Measurements from ENCODE around the gene ZC3H14. TPM values are rescaled to one million over a fixed set of nuclear protein-coding genes. Genes with fewer than 3 reads are reported as not detected.

The ZC3H14 gene
- polyA plus RNA-seq, 6 donors from 2014 or later: 31.9 to 52.2 (median 42.4) TPM

- no peaks in the 10 kb centered on the region for H3K27me3 Mint-ChIP-seq
- no peak for DNase-seq
- ATAC-seq (ENCODE audit: low read depth in 2 of 2): no peak
- H3K4me1 Mint-ChIP-seq: no peaks in the 10 kb centered on the region
- H3K36me3 Mint-ChIP-seq: peaks cover 0 to 7% of the 10 kb centered on the region in 2 donors
- H3K9me3 Mint-ChIP-seq: no peaks in the 10 kb centered on the region
- no peak overlapping the region for H3K4me3 Mint-ChIP-seq
- H3K27ac Mint-ChIP-seq: no peak overlapping the region
These were observed 58.3 kb downstream of the ZC3H14 start for GRCh38 chr14:88621100-88621499.

DNA sequence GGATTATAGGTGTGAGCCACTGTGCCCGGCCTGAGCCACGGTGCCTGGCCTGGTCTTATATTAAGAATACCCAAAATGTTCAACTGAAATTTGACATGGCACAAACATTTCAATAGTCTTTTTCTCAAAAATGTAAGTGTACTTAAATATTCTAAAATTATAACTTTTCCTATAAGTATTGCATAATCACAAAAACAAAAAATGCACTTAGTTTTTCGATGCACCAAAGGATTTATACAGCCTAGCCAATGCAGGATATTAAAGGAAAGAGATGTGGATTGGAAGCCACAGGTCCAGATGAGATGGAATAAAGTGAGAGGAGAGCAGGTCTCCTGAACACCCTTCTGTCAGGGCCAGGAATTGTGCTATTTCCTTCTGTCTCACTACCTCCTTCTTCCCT is 62.8 kb downstream of the ZC3H14 start:
- no peak overlapping the region for H3K4me3 Mint-ChIP-seq
- H3K27ac Mint-ChIP-seq: no peak overlapping the region
- peaks cover 0 to 12% of the 10 kb centered on the region in 2 donors for H3K36me3 Mint-ChIP-seq
- DNase-seq (no peak), ATAC-seq (ENCODE audit: low read depth in 2 of 2) (no peak)
- no peaks in the 10 kb centered on the region for H3K9me3 Mint-ChIP-seq
- H3K4me1 Mint-ChIP-seq: no peaks in the 10 kb centered on the region
- H3K27me3 Mint-ChIP-seq: no peaks in the 10 kb centered on the region

DNA sequence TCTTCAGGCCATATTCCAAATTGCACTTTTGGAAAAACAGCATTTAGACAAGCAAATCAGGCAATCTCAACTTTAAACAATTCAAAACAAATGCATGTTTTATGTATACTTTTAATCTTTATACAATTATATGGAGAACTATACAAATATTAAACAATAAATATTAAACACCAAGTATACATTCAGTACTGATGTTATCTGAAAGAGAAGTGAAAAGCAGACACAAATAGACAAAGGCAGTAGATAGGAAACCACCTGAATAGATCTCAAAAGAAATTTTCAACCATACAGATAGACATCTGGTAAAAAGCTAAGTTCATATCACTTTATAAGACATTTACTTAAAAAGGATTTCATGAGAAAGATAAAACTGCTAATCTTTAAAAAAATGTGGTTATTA is 65.2 kb downstream of the ZC3H14 start:
- DNase-seq (no peak), ATAC-seq (ENCODE audit: low read depth in 2 of 2) (no peak)
- Mint-ChIP-seq H3K4me3 (no peak overlapping the region), H3K9me3 (no peaks in the 10 kb centered on the region), H3K27me3 (no peaks in the 10 kb centered on the region), H3K27ac (no peak overlapping the region), H3K4me1 (no peaks in the 10 kb centered on the region), H3K36me3 (peaks cover 0 to 12% of the 10 kb centered on the region in 2 donors)

DNA sequence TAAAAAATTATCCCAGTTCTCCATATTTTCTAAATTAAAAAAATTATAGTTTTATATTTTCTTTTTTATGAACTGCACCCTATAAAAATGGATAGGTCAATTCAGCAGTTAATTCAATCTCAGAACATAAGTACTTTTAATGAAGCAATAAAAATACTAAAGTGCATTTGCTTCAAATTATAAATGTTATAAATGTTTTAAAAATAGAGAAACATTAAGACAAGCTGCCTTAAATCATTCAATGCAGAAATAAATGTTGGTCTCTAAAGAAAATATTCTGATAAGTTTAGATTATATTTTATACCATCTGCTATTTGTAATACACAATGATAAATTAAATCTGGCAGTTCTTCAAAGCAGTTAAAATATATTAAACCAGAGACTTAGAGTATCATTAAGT is 65.6 kb downstream of the ZC3H14 start:
- DNase-seq (no peak), ATAC-seq (ENCODE audit: low read depth in 2 of 2) (no peak)
- Mint-ChIP-seq H3K4me3 (no peak overlapping the region), H3K9me3 (no peaks in the 10 kb centered on the region), H3K27ac (no peak overlapping the region), H3K27me3 (no peaks in the 10 kb centered on the region), H3K36me3 (peaks cover 0 to 12% of the 10 kb centered on the region in 2 donors), H3K4me1 (no peaks in the 10 kb centered on the region)

DNA sequence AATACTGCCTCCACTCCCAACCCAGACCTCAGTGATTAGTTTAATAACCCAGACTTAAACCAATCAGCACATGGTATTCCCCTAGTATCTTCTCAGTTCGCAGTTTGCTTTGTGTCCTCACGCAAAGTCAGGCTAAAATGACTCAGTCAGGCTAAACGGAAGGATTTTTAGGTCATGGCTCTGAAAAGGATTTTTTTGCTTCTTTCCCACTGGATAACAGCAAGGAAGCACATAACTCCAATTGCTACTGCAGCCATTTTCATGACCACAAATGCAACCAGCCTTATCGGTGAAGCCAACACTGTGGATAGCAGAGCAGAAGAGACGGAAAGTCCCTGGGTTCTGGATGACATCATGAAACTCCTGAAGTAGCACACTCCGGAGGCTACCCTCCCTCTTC is 67.7 kb downstream of the ZC3H14 start:
- no peaks in the 10 kb centered on the region for H3K27me3 Mint-ChIP-seq
- no peak for DNase-seq
- ATAC-seq (ENCODE audit: low read depth in 2 of 2): no peak
- H3K9me3 Mint-ChIP-seq: no peaks in the 10 kb centered on the region
- no peak overlapping the region for H3K4me3 Mint-ChIP-seq
- H3K36me3 Mint-ChIP-seq: peaks cover 0 to 10% of the 10 kb centered on the region in 2 donors
- H3K4me1 Mint-ChIP-seq: no peaks in the 10 kb centered on the region
- H3K27ac Mint-ChIP-seq: no peak overlapping the region

DNA sequence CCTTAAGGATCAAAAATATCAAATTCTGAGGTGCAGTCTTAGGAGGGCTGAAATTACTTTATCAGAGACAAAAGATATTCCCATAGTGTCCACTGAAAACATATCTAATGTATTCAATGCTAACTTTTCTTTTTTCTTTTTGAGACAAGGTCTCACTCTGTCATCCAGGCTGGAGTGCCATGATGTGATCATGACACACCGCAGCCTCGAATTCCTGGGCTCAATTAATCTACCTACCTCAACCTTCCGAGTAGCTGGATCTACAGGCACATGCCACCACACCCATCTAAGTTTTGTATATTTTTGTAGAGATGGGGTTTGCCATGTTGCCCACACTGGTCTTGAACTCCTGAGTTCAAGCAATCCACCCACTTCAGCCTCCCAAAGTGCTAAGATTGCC is 68.3 kb downstream of the ZC3H14 start:
- Mint-ChIP-seq H3K4me1 (no peaks in the 10 kb centered on the region), H3K9me3 (no peaks in the 10 kb centered on the region), H3K4me3 (no peak overlapping the region), H3K27me3 (no peaks in the 10 kb centered on the region), H3K36me3 (peaks cover 0 to 10% of the 10 kb centered on the region in 2 donors), H3K27ac (no peak overlapping the region)
- no peak for ATAC-seq (ENCODE audit: low read depth in 2 of 2)
- DNase-seq: no peak

GRCh38 chr14:88632512-88632911 is 69.7 kb downstream of the ZC3H14 start:
- DNase-seq: no peak
- no peak for ATAC-seq (ENCODE audit: low read depth in 2 of 2)
- peaks cover 0 to 14% of the 10 kb centered on the region in 2 donors for H3K36me3 Mint-ChIP-seq
- H3K4me1 Mint-ChIP-seq: no peaks in the 10 kb centered on the region
- no peak overlapping the region for H3K27ac Mint-ChIP-seq
- no peaks in the 10 kb centered on the region for H3K27me3 Mint-ChIP-seq
- H3K9me3 Mint-ChIP-seq: no peaks in the 10 kb centered on the region
- no peak overlapping the region for H3K4me3 Mint-ChIP-seq

DNA sequence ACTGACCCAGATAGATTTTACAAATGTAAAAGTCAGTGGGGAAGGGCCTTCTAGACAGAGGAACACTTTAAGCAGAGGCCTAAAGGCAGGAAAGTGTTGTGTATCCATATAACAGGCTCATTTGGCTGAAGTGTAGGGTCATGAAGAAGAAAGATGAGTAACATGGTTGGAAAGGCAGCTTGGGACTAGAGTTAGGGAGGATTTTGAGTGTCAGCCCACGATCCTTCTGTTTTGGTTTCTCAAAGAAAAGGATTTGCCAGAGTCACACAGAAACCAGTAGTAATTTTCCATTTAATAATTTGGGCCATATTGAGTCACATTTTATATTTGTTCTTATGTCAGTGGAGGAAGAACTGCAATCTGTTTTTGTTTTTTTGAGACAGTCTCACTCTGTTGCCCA is 76.4 kb downstream of the ZC3H14 start:
- Mint-ChIP-seq H3K27me3 (no peaks in the 10 kb centered on the region), H3K27ac (no peak overlapping the region), H3K4me1 (no peaks in the 10 kb centered on the region), H3K4me3 (no peak overlapping the region), H3K9me3 (peaks cover 9 to 28% (median 21%) of the 10 kb centered on the region in 7 donors), H3K36me3 (peaks cover 33 to 45% of the 10 kb centered on the region in 2 donors)
- DNase-seq (no peak), ATAC-seq (ENCODE audit: low read depth in 2 of 2) (no peak)

- Mint-ChIP-seq H3K27me3 (no peaks in the 10 kb centered on the region), H3K4me3 (peak overlapping the region in 1 of 8 donors; percentile 62), H3K27ac (peak overlapping the region in 1 of 6 donors; percentile 47), H3K4me1 (no peaks in the 10 kb centered on the region), H3K36me3 (peaks cover 12 to 30% of the 10 kb centered on the region in 2 donors), H3K9me3 (peaks cover 0 to 17% (median 4%) of the 10 kb centered on the region in 7 donors)
- no peak for DNase-seq
- no peak for ATAC-seq (ENCODE audit: low read depth in 2 of 2)
These were observed 97.2 kb downstream of the ZC3H14 start for GRCh38 chr14:88660056-88660455.

DNA sequence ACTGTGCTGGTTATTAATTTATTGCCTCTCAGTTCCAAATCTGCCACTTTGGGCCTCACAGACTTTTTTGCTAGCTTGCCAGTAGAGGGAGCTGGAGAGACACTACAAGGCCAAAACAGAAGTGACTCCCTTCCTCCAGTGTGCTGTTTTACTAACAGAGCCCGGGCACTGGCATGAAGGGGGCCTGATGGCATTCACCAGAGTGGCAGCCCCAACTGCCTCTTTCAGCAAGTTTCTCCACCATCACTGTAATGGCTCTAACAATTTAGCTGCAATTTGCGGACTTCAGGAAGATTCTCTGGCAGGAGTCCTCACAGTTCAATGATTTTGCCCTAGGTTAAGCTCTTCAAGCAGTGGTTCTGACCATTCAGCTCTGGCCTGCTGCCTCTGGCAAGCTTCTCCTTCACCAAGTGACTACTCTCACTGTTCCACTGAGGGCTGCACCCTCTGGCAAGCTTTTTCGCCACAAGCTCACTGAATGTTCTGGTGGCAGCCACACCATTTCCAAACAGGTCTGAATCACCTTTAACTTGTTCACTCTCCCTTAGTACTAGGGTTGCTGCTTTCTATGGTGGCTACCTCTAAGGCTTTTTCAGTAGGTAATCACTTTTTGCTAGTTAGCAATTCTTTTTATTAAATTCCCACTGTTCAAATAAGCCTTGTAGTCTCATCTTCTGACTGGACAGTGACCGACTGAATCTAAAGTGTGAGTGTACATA is 104.9 kb downstream of the ZC3H14 start:
- peak overlapping the region; percentile 9 to 93 (median 68) for H3K27ac Mint-ChIP-seq
- peaks cover 6 to 15% (median 7%) of the 10 kb centered on the region in 7 donors for H3K9me3 Mint-ChIP-seq
- ATAC-seq (ENCODE audit: low read depth in 2 of 2) (peak; percentile 80), DNase-seq (peak; percentile 69)
- peak overlapping the region; percentile 61 to 86 (median 82) for H3K4me3 Mint-ChIP-seq
- peaks cover 0 to 13% (median 0%) of the 10 kb centered on the region in 3 donors for H3K27me3 Mint-ChIP-seq
- H3K4me1 Mint-ChIP-seq: peaks cover 17 to 25% (median 23%) of the 10 kb centered on the region in 3 donors
- peaks cover 8 to 16% of the 10 kb centered on the region in 2 donors for H3K36me3 Mint-ChIP-seq

- H3K36me3 Mint-ChIP-seq: peaks cover 8 to 16% of the 10 kb centered on the region in 2 donors
- ATAC-seq (ENCODE audit: low read depth in 2 of 2) (peak; percentile 79), DNase-seq (peak; percentile 33)
- H3K27ac Mint-ChIP-seq: peak overlapping the region; percentile 9 to 93 (median 68)
- H3K4me1 Mint-ChIP-seq: peaks cover 17 to 25% (median 23%) of the 10 kb centered on the region in 3 donors
- H3K27me3 Mint-ChIP-seq: peaks cover 0 to 13% (median 0%) of the 10 kb centered on the region in 3 donors
- peaks cover 6 to 17% (median 7%) of the 10 kb centered on the region in 7 donors for H3K9me3 Mint-ChIP-seq
- H3K4me3 Mint-ChIP-seq: peak overlapping the region; percentile 61 to 86 (median 82)
These were observed 105.7 kb downstream of the ZC3H14 start for GRCh38 chr14:88668448-88669116.

GRCh38 chr14:88669346-88669745 is 106.5 kb downstream of the ZC3H14 start:
- Mint-ChIP-seq H3K36me3 (peaks cover 8 to 16% of the 10 kb centered on the region in 2 donors), H3K4me3 (no peak overlapping the region), H3K27ac (no peak overlapping the region), H3K9me3 (peaks cover 6 to 17% (median 7%) of the 10 kb centered on the region in 7 donors), H3K27me3 (peaks cover 0 to 13% (median 0%) of the 10 kb centered on the region in 3 donors), H3K4me1 (peaks cover 17 to 25% (median 23%) of the 10 kb centered on the region in 3 donors)
- ATAC-seq (ENCODE audit: low read depth in 2 of 2) (no peak), DNase-seq (no peak)

All from naive B cell (primary cell).